Stimulated activated CD8-positive, alpha-beta memory T cell treated with anti-CD3 and anti-CD28 coated beads, Interleukin-4, amount 100 ng/mL, for 4 hours (primary cell): ENCODE measurements around the gene ACAP3.

Experiments
- DNase-seq, 2 donors: peaks; one replicate each; pipeline ENCODE4 v3.0.0-alpha.2; 2020; ENCODE audit warnings: low read depth in 2 of 2, low spot score in 1 of 2

ACAP3 gene

GRCh38 chr1:1303736-1304135, 4.0 kb downstream of the ACAP3 start:
- DNase-seq = no peak

- DNase-seq = no peak
These were observed 4.7 kb downstream of the ACAP3 start for GRCh38 chr1:1302951-1303509.

- DNase-seq = no peak
These were observed 5.7 kb downstream of the ACAP3 start for GRCh38 chr1:1302006-1302430.

- DNase-seq = no peak
These were observed 7.4 kb downstream of the ACAP3 start for GRCh38 chr1:1300352-1300739.

- DNase-seq = no peak
These were observed 7.9 kb downstream of the ACAP3 start for GRCh38 chr1:1299686-1300351.

- no peak for DNase-seq
These were observed 8.7 kb downstream of the ACAP3 start for GRCh38 chr1:1298861-1299685.

- DNase-seq = no peak
These were observed 9.8 kb downstream of the ACAP3 start for GRCh38 chr1:1297802-1298424.

- DNase-seq = no peak
These were observed 11.4 kb downstream of the ACAP3 start for GRCh38 chr1:1296070-1297061.

- no peak for DNase-seq
These were observed 12.4 kb downstream of the ACAP3 start for GRCh38 chr1:1295154-1295923.

- no peak for DNase-seq
These were observed 13.4 kb downstream of the ACAP3 start for GRCh38 chr1:1294250-1294890.

GRCh38 chr1:1293263-1294249, 14.2 kb downstream of the ACAP3 start:
- DNase-seq = no peak

- DNase-seq = no peak
These were observed 14.9 kb downstream of the ACAP3 start for GRCh38 chr1:1292851-1293250.

- DNase-seq = no peak
These were observed 15.3 kb downstream of the ACAP3 start for GRCh38 chr1:1292442-1292779.

GRCh38 chr1:1291548-1292441, 15.9 kb downstream of the ACAP3 start:
- peak; percentile 31 to 38 for DNase-seq

- DNase-seq = no peak
These were observed 16.7 kb downstream of the ACAP3 start for GRCh38 chr1:1291023-1291528.

- peak in 1 of 2 donors; percentile 32 for DNase-seq
These were observed 17.4 kb downstream of the ACAP3 start for GRCh38 chr1:1290238-1290731.
